GM08714 (cell line): Measurements from ENCODE around the gene AKTIP.
"Not testable (repeated sequence)": the region's sequence is repeated elsewhere in the genome, so short reads cannot be mapped to it uniquely, and the experiment has no call there.

Experiments
- H3K4me3 ChIP-seq: fragments of 200-500 bp; sonication (Bioruptor generic); 2 replicates; pipeline ENCODE4 v1.5.1; 2014; ENCODE audit warnings: mild to moderate bottlenecking, low read length, inconsistent platforms
- ZNF274 ChIP-seq: IDR thresholded peaks from 2 replicates; pipeline ENCODE4 v1.6.1; 2012; ENCODE audit warnings: mild to moderate bottlenecking, low read depth, low read length

The AKTIP gene

DNA sequence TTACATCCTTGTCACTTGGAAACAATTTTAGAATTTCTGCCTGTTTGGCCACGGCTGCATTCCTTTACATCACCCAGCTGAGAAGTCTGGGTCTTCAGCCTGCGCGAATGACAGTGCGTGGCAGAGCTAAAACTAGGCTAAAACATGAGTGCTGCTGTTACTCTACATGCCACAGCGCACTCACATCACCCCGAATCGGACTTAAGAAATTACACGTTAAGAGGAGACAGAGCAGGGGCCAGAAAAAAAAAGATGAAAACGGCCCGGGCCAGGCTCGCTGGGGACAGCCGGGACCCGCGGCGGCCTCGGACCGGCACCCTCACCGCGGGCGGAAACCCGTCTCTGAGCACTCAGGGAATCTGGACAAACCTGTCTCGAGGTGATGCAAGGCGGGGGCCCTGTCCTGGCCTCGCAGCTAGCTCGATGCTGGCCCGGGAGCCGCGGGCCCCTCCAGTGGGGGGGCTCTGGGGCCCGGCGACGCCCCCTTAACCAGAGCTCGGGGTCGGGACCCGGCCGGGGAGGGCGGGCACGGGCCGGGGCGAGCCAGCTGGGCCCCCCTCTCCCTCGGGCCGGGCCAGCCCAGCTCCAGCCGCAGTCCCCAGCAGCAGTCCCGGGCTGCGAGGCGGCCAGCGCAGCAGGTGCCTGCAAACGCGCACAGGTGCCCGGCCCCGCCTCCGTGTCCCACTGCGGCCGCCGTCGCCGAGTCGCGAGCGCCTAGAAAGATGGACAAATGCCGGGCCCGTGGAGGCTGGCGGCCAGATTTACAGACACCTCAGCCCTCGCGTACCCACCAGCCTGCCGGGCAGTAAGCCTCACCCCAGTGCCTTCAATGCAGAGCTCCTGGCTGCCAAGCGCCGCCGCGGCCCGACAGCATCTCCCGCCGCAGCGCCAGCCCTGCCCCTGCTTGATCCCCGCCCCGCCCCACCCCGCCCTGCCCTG, at the start of gene AKTIP:
Gene AKTIP (minus strand): TSS at position 879 of the 939 bp plus-strand sequence. CDS start 2,950 bp downstream, outside the sequence.
- peak within 1 kb of the TSS; percentile 83 for H3K4me3 ChIP-seq
- no peak for TF ChIP-seq ZNF274

DNA sequence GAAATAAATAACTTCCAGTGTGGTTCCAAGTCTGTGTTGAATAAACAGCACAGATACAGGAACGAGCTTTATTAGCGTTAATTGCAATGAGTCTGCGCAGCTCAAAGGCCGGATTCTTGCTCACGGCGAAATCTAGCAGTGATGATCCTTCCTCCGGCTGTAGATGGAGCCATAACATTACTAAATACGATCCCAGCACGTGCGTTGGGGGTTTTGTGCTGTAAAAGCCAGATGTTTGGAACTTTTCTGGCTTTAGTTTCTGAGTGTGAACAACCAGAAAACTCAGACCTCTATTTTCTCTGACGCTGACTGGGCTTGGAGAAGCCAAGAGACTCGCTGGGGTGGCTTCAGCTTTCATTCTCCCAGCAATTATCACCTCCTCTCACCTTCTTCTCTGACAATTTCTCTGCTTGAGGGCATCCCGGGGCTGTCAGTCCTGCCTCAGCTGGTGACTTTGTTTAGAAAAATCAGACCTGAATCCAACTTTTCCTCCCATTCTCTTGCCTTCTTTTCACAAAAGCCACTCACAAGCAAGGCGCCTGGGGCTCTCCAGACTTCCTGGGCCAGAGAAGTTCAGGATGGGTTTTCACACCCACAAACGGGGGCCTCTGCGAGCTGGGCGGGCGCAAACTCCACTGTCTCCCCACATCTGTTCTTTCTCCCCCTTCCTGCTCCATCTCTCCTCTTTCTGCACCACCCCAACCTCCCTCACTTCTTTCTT, 47.1 kb upstream of the AKTIP start:
- no peak overlapping the region for H3K4me3 ChIP-seq
- TF ChIP-seq ZNF274: no peak

DNA sequence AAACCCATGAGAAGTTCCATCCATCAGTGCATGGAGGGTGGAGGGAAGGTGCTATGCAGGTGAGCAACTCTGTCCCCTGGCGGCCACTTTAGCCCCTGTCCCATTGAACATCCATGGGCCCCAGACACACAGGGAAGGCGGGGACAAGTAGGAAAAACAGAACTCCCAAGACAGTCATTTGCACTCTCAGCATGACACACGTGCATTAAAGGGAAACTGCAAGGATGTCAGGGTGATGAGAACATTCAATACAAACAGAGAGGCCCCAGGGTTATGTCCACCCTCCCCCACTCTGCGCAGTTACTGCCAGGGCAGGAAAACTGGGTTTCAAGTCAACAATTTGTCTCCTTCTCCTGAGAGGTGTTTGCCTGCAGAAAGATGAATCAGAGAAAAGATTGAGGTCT, 44.0 kb upstream of the AKTIP start:
- no peak overlapping the region for H3K4me3 ChIP-seq
- no peak for TF ChIP-seq ZNF274

DNA sequence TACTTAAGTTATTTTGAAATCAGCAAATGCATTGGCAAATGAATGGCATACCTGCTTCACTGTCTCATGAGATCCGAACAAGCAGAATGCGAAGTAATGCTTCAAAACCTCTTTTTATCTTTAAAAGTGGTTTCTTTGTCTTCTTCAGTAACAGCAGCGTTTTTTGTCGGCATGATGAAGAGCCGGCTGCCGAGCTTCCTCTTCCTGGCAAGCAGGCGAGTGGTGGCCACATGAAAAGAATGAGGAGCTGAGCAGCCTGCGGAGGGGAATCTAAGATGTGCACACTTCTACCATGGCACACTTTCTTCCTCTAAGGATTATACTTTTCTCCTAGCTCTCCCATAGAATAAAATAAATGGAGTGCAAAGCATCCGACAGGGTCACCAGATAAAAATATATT, 42.4 kb upstream of the AKTIP start:
- TF ChIP-seq ZNF274: no peak
- no peak overlapping the region for H3K4me3 ChIP-seq

DNA sequence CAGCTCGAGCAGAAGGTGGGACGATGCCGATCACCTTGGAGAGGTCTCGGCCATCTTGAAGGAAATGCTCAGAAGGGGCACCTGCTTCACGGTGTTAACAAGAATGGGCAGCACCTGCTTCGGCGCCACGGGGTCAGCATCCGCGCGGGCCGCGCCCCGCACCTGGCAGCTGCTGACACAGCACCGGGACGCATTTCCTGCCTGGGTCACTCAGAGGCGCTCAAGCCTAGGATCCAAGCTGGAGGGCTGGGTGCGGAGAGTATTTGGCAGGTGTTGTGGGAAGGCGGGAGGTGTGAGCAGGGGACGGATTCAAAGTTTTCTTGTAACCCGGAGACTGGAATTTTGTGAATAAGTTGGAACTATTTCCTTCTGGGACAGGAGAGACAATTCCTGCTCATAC, 39.3 kb upstream of the AKTIP start:
- no peak for TF ChIP-seq ZNF274
- no peak overlapping the region for H3K4me3 ChIP-seq

DNA sequence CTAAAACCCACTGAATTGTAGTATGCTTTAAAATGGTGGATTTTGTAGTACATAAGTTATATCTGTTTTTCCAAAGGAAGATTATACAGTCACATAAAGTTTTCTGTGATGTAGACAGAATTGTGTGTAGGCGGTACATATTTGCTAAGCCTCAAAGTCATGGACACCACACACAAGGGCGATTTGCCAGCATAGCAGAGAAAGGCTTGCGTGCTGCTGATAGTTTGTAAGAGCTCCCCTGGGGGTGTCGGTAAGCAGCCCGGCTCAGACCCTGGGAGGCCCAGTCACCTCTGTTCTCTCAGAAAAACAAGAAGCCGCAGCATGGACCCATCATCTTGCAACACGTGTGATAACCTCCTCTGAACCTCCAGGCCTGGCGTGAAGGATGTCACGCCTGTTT, 38.3 kb upstream of the AKTIP start:
- TF ChIP-seq ZNF274: no peak
- H3K4me3 ChIP-seq: no peak overlapping the region

DNA sequence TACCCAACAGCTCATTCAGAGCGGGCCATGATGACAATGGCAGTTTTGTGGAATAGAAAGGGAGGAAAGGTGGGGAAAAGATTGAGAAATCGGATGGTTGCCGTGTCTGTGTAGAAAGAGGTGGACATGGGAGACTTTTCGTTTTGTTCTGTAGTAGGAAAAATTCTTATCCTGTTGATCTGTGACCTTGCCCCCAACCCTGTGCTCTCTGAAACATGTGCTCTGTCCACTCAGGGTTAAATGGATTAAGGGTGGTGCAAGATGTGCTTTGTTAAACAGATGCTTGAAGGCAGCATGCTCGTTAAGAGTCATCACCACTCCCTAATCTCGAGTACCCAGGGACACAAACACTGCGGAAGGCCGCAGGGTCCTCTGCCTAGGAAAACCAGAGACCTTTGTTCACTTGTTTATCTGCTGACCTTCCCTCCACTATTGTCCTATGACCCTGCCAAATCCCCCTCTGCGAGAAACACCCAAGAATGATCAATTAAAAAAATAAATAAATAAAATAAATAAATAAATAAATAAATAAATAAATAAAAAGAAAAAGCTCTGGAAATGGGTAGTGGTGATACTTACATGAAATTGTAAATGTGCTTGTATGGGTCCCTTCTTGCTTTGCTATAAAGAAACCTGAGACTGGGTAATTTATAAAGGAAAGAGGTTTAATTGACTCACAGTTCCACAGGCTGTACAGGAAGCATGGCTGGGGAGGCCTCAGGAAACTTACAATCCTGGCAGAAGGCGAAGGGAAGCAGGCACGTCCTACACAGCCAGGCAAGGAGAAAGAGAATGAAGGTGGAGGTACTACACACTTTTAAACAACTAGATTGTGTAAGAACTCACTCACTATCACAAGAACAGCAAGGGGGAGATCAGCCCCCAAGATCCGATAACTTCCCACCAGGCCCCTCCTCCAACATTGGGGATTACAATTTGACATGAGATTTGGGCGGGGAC, 37.0 kb upstream of the AKTIP start:
- not testable (repeated sequence) for H3K4me3 ChIP-seq

DNA sequence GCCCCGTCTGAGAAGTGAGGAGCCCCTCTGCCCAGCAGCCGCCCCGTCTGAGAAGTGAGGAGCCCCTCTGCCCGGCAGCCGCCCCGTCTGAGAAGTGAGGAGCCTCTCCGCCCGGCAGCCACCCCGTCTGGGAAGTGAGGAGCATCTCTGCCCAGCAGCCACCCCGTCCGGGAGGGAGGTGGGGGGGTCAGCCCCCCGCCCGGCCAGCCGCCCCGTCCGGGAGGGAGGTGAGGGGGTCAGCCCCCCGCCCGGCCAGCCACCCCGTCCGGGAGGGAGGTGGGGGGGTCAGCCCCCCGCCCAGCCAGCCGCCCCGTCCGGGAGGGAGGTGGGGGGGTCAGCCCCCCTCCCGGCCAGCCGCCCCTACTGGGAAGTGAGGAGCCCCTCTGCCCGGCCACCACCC, 36.3 kb upstream of the AKTIP start:
- not testable (repeated sequence) for H3K4me3 ChIP-seq

DNA sequence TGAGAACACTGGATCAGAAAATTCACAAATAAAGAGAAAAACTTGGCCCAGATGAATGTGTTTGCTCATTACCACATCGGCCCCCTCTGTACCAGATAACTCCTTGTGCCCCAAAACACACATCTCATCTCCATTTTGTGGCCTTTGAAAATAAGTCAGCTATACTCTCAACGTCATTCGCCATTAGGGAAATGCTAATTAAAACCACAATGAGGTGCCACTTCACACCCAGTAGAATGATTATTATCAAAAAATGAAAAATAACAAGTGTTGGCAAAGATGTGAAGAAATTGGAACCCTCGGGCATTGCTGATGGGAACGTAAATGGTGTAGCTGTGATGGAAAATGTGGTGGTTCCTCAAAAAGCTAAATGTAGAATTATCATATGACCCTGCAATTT, 34.6 kb upstream of the AKTIP start:
- no peak overlapping the region for H3K4me3 ChIP-seq
- TF ChIP-seq ZNF274: no peak

DNA sequence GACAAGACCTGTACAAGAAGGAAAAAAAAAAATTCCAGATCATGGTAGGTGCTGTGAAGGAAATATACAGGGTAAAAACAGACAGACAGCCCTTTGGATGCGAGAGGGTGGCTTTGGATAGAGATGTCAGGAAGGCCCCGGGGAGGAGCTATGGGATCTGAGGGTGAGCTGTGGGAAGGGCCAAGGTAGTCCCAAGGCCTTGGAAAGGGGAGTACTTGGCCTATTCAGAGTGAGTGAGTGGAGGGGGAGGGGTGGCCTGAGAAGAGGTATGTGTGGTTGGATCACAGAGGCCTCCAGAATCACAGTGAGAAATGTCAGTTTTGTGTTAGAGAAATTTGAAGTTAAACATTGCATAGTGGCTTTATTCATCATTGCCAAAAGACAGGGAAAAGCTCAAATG, 31.2 kb upstream of the AKTIP start:
- no peak for TF ChIP-seq ZNF274
- H3K4me3 ChIP-seq: no peak overlapping the region

DNA sequence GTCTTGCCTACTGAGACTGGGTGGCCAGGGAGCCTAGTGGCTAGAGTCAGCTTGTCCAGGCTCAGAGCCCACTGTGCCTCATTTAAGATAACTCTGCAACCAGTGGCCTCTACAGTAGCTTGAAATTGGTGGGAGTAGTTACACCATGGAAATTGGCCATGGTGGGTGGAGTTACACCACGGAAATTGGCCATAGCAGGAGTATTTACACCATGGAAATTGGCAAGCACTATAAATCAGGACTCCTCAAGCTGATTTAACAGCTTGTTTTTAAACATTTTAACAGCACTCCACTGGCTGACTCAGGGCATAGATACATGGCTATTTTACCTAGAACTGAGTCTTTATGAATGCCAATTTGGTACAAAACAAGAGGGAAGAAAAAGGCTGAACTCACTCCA, 27.7 kb upstream of the AKTIP start:
- no peak overlapping the region for H3K4me3 ChIP-seq
- no peak for TF ChIP-seq ZNF274

DNA sequence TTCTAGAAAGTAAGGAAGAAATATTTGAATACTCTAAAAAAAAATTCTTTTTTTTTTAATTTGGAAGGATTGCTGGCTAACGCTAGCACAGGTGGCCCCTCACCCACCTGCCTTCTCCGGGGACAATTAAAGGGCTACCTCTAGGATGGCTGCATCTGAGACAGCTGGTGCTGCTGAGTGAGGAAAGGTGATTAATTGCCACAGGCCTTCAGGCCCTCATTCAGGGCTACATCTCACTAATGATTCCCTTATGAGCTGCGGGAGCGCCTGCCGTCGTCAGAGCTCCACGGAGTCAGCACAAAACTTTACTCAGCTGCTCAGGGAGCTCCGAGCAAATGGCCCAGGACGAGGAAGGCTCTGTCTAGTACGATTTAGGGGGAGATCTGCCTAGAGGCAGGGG, 27.0 kb upstream of the AKTIP start:
- no peak for TF ChIP-seq ZNF274
- H3K4me3 ChIP-seq: no peak overlapping the region

DNA sequence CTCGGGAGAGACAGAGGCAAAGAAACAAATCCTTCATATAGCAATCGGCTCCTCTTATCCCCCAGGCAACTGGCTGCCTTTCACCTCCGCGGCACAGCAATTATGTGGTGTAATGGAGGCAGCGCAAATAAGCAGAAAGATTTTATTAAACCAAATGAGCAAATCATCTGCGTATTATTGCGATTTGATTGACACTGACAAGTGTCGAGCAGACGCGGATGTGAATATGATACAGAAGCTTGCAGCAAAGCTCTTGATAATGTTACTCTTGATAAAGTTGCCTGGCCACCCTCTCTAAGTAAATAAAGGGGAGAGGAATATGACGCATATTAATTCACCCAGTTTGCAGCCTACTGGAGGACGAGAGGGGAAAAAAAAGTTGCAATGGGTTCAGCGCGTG, 26.5 kb upstream of the AKTIP start:
- H3K4me3 ChIP-seq: no peak overlapping the region
- no peak for TF ChIP-seq ZNF274

DNA sequence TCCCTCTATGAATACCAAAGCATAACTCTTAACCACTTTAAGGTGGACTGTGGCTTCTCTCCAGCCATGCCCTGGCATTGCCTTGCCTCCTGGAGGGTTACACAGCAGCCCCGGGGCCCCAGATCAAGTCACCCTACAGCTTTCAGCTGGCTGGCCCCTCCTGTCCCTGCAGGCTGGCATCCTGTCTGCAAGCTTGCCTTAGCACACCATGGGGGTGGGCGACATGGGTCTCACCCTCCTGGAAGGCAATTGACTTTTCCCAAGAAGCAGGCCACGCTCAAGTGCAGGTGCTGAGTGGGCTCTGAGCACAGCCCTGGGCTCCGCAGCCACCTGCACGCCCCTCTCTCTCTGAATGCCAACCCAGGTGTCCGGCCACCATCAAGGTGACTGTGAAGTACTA, 25.8 kb upstream of the AKTIP start:
- H3K4me3 ChIP-seq: no peak overlapping the region
- TF ChIP-seq ZNF274: no peak
